WI38 (cell line): ENCODE data around the gene ADAMTSL1.
"Not testable (repeated sequence)": the region's sequence is repeated elsewhere in the genome, so short reads cannot be mapped to it uniquely, and the experiment has no call there.

Experiments used
- H3K4me3 ChIP-seq: 2 replicates; pipeline ENCODE4 v1.5.1; 2011; ENCODE audit warnings: low read depth, mild to moderate bottlenecking, control low read depth, low read length
- CTCF ChIP-seq: IDR thresholded peaks from 2 replicates; pipeline ENCODE4 v1.5.1; 2012; ENCODE audit warnings: low read depth, mild to moderate bottlenecking, control low read depth, low read length

ADAMTSL1 gene

GRCh38 chr9:18861609-18862544, 387.9 kb downstream of the ADAMTSL1 start:
- H3K4me3 ChIP-seq, result no peak overlapping the region
- no peak for TF ChIP-seq CTCF

GRCh38 chr9:18863791-18864190, 389.8 kb downstream of the ADAMTSL1 start:
- TF ChIP-seq CTCF, result no peak

GRCh38 chr9:18864516-18864915, 390.6 kb downstream of the ADAMTSL1 start:
- no peak for TF ChIP-seq CTCF
- no peak overlapping the region for H3K4me3 ChIP-seq

More at GRCh38 chr9:18863791-18864190, 389.8 kb downstream of the ADAMTSL1 start:
- H3K4me3 ChIP-seq, result no peak overlapping the region

- H3K4me3 ChIP-seq, result no peak overlapping the region
- TF ChIP-seq CTCF, result no peak
Observed at GRCh38 chr9:18865542-18865941, 391.6 kb downstream of the ADAMTSL1 start.

- no peak for TF ChIP-seq CTCF
- H3K4me3 ChIP-seq, result no peak overlapping the region
Observed at GRCh38 chr9:18866121-18866831, 392.3 kb downstream of the ADAMTSL1 start.

GRCh38 chr9:18869725-18870124, 395.8 kb downstream of the ADAMTSL1 start:
- no peak overlapping the region for H3K4me3 ChIP-seq
- TF ChIP-seq CTCF, result no peak

GRCh38 chr9:18874069-18874468, 400.1 kb downstream of the ADAMTSL1 start:
- no peak for TF ChIP-seq CTCF
- H3K4me3 ChIP-seq, result no peak overlapping the region

- not testable (repeated sequence) for H3K4me3 ChIP-seq
Observed at GRCh38 chr9:18874990-18875389, 401.0 kb downstream of the ADAMTSL1 start.
